GM19467 (cell line): Measurements from ENCODE around the gene TLX1.

Source experiments
- ATAC-seq: cut with Tn5 transposase; IDR thresholded peaks from one replicate; pipeline ENCODE4 v1.9.1; 2021; ENCODE audit warnings: mild to moderate bottlenecking, moderate library complexity; ENCODE audit not compliant: unreplicated experiment

Gene TLX1

GRCh38 chr10:101111547-101111946 lies 19.6 kb upstream of the TLX1 start:
- no peak for ATAC-seq

GRCh38 chr10:101112799-101113594 lies 18.1 kb upstream of the TLX1 start:
- ATAC-seq = no peak

DNA sequence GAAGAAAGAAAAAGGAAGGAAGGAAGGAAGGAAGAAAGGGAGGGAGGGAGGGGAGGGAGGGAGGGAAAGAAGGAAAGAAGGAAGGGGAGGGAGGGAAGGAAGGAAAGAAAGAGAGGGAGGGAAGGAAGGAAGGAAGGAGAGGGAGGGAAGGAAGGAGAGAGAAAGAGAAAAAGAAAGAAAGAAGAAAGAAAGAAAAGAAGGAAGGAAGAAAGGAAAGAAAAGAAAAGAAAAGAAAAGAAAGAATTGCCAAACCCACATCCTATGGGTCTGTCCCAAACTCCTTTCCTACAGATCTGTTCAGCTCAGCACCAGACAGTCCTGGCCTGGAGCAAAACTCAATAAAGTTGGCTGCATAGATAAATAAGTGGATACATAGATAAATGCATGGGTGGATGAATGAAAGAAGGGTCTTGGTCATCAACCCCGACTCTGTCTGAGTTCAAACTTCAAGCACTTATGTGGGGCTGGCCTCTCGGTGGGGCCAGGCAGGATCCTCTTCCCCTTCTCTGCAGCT lies 17.2 kb upstream of the TLX1 start:
- no peak for ATAC-seq

DNA sequence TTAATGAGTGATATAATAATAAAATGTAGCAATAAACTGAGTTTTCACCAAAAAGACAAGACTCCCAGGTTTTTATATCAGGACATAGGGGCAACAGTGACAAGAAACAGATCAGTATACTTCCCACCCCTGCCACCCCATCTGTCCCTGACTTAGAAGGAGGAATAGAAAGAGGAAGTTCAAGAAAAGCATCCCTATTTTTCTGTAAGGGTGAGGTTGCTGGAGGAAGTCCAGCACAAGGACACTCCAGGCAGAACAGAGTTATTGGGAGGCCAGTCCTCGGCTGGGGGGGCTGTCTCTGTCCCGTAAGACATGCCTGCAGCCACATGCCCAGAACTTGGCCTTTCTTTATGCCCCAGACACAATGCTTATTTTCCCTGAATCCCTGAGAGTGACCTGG lies 16.5 kb upstream of the TLX1 start:
- ATAC-seq = no peak

- ATAC-seq = no peak
Measured at GRCh38 chr10:101116754-101117153, 14.3 kb upstream of the TLX1 start.

GRCh38 chr10:101118031-101118430 lies 13.1 kb upstream of the TLX1 start:
- no peak for ATAC-seq

- no peak for ATAC-seq
Measured at GRCh38 chr10:101120520-101120883, 10.6 kb upstream of the TLX1 start.

DNA sequence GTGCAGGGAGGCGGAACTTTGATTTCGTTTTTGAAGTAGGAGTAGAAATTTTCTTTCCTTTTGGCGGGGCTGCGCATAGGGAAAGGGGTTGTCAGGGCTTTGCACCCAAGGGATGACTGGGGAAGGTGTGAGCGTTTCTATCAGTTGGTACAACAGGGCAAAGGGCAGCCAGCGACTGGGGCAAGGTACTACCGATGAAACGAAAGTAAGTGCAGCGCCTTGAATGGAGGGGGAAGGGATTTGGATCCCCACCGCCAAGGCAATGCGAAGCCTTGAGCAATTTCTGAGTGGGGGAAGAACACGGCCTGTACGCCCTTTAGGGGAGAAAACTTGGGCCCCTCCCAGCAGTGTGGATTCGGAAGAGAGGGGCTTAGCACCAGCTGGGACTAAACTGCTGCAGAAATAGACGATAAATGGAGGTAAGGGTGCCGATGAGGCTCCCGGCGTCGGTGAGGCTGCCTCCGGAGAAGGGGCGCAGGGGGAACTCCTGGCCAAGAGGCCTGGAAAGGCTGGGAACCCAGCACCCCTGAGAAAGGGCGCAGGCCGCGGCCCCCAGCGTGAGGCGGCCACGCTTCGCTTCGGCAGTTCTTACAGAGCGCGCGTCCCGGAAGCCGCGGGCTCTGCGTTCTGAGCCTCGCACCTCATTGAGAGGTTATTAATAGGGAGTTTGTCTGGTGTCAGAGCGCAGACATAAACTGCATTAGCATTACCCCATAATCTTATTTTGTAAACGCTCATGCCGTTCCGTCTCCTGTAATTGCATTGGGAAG lies 10.0 kb upstream of the TLX1 start:
- no peak for ATAC-seq

DNA sequence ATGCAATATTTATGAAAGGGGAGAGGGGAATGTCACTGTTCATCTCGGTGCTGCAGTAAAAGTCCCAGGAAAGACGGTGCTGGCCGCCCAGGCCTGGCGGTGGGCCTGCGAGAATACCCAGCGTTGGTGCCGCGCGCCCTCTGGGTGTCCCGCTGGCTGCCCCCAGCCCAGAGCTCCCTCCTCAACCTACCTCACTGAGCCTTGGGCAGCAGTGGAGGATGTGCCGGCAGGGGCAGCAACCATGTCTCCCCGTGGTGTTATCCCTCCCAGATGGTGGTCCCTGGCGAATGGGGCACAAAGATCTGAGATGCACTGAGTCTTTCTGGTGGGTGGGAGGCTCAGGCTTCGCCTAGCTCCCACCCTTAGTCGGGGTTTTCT lies 9.5 kb upstream of the TLX1 start:
- ATAC-seq = no peak

DNA sequence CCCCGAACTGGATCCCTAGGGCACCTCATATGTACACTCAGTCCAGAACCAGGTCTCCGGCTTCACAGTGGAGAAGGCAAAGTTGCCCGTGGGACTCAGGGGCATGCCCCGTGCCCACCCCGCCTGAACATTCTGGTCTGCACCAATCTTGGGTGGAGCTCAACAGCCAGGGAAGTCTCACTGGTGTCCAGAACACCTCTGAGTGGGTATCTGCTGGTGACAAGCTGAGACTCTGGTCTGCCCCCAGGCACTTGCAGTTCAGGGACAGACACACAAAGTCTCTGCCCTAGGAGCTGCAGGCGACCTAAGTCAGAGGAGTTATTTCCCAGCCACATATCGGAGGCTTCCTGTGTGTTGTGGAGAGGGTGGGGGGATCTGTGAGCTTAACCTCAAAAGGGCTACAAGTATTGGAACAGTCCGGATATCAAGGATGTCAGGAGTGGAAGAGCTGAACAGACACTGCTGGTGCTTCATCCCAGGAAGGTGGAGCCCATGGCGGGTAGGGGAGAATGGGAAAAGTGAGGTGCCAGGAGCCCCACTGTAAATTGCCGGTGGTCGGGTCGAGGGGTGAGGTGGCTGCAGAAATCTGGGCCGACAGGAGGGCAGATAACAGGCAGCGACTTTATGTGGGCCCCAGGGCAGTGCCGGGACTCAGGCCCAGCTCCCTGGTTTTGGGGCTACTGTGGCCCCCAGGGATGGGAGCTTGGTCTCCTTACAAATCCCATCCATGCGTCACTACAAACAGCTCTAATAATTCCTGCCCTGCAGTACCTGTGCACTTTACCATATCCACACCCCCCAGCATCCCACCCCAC lies 8.6 kb upstream of the TLX1 start:
- ATAC-seq = no peak

DNA sequence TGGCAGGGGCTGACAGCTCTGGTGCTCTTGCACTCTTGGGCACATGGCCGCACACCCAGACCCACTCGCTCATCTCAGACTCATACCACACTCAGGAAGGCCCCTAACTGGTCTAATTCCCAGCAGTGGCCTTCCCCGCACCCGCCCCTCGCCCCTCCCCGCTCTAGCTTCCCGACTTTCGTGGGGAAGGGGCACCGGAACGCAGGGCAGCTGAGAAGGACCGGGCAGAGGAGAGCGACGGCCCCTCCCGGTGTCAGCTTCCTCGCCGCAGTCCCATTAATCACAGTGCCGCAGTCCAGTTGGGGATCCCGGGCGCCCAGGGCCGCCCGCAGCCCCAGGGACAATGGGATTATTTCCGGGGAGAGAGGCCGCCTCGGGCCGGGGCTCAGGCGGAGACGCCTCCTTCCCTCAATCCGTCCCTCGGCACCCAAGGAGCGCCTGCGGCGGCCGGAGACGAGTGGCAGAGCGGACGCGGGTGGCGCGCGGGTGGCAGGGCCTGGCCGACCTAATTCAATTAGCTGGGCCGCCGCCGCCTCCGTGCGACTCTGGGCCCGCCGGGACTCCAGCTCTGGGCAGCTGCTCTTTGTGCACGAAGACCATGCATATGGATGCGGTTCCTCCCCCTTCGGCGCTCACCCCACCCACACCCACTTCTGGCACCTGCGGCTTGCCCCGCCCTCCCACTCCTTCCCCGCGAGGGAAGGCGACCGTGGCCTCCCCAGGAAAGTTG lies 7.8 kb upstream of the TLX1 start:
- ATAC-seq = no peak

DNA sequence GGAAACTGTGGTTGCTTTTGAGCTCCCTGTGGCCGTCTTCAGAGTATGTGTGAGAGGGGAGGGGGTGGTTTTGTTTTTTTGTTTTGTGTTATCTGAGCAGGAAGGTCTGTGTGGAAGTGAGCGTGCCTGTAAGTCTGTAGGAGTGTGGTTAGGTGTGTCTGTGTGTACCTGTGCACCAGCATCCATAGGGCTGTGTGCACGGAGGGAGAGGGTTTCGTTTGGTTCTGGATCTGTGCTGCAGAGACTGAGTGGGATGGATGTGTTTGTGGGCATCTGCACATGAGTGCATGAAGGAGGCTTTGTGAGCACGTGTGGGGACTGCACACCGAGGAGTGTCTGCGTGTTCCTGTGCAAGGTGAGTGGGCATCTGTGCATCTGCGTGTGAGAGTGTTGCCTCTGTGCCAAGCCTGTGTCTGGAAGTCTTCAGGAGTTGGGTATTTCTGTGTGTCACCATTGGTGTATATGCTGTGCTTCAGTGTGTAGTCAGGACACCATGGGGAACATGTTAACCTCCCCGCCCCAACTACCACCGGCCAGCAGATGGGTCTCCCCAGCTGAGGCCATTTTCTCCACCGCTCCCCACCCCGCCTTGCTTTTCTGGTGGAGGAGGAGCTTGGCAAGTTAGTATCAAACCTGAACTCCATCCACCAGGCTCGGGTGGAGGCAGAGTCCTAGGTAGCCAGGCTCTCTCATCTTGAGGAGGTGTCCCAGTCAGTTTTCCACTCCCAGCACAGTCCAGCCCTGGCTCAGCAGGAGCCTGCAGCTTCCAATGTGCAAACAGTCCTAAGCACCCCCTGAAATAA lies 7.1 kb upstream of the TLX1 start:
- ATAC-seq = no peak

DNA sequence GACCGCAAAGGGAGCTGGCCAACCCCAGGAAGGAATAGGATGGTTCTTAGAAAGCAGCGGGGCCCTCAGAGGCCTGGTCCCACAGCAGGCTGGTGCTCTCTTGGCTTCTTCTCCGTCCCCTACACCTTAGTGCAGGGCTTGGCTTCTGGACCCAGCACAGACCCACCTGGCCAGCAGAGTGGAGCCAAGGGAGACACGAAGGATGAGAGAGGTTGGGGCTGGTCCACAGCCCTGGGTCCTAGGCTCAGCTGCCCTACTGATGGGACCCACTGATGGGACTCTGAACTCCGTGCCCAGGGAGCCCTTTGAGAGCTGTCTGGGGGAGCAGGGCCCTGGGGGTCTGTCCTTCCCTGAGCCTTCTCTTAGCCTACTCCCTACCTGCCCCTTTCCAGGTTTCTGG lies 6.2 kb upstream of the TLX1 start:
- ATAC-seq = no peak

- no peak for ATAC-seq
Measured at GRCh38 chr10:101126684-101127628, 4.1 kb upstream of the TLX1 start.

- ATAC-seq = no peak
Measured at GRCh38 chr10:101130141-101130540, 959 bp upstream of the TLX1 start.

DNA sequence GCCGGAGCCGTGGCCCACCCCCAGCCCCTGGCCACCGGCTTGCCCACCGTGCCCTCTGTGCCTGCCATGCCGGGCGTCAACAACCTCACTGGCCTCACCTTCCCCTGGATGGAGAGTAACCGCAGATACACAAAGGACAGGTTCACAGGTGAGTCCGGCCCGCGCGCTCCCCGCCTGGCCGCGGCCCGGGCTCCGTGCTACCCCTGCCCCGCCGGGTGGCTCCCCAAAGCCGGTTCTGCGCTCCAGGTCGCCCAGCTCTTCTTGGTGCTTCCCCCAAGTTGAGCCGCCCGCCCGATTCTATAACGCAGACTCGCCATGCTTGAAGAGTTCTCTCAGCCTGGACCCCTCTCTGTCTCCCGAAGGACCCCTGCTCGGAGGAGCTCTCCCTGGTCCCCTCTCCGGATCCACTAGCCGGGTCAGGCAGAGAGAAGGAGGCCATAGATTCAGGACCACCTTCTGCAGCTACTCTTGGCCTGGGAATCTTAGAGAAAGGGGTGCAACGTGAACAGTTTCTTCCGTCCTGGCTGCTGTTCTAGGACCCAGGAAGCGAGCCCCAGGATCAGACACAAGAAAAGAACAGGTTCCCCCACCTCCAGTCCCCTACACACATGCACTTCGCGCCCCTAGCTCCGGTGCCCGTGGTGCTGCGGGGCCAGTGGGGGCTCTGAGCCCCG lies 999 bp downstream of the TLX1 start:
- ATAC-seq = no peak

GRCh38 chr10:101132636-101133473 lies 1.8 kb downstream of the TLX1 start:
- ATAC-seq = no peak
